DMS 273 treated with DMSO at 0.1 percent for 48 hours (cell line): ENCODE data around the gene MTA3.

ENCODE experiments used
- DNase-seq: peaks from one replicate; lab custom pipeline; 2025; lab: John Stamatoyannopoulos, UW

MTA3 gene

GRCh38 chr2:42733852-42734251 is 165.4 kb downstream of the MTA3 start:
- DNase-seq = no peak

- DNase-seq = no peak
Measured at GRCh38 chr2:42736598-42737322, 168.3 kb downstream of the MTA3 start.

GRCh38 chr2:42741140-42741539 is 172.7 kb downstream of the MTA3 start:
- DNase-seq = no peak

- DNase-seq = no peak
Measured at GRCh38 chr2:42742740-42743658, 174.6 kb downstream of the MTA3 start.

- no peak for DNase-seq
Measured at GRCh38 chr2:42743659-42743990, 175.2 kb downstream of the MTA3 start.

- no peak for DNase-seq
Measured at GRCh38 chr2:42744545-42745082, 176.2 kb downstream of the MTA3 start.

GRCh38 chr2:42747422-42747821 is 179.0 kb downstream of the MTA3 start:
- DNase-seq = no peak

- no peak for DNase-seq
Measured at GRCh38 chr2:42748840-42749239, 180.4 kb downstream of the MTA3 start.

GRCh38 chr2:42752314-42752713 is 183.9 kb downstream of the MTA3 start:
- DNase-seq = no peak

- DNase-seq = no peak
Measured at GRCh38 chr2:42752816-42753813, 184.7 kb downstream of the MTA3 start.

GRCh38 chr2:42754021-42754775 is 185.8 kb downstream of the MTA3 start:
- no peak for DNase-seq

- DNase-seq = no peak
Measured at GRCh38 chr2:42754776-42755140, 186.3 kb downstream of the MTA3 start.

- DNase-seq = no peak
Measured at GRCh38 chr2:42755191-42755880, 186.9 kb downstream of the MTA3 start.

- DNase-seq = no peak
Measured at GRCh38 chr2:42756150-42756775, 187.8 kb downstream of the MTA3 start.

- DNase-seq = no peak
Measured at GRCh38 chr2:42756966-42757513, 188.6 kb downstream of the MTA3 start.

GRCh38 chr2:42757981-42758740 is 189.7 kb downstream of the MTA3 start:
- DNase-seq = no peak

GRCh38 chr2:42758751-42759150 is 190.3 kb downstream of the MTA3 start:
- DNase-seq = no peak

- DNase-seq = no peak
Measured at GRCh38 chr2:42761554-42761953, 193.1 kb downstream of the MTA3 start.

- no peak for DNase-seq
Measured at GRCh38 chr2:42762155-42762554, 193.7 kb downstream of the MTA3 start.
